ENCODE results near the gene PHF21B.
"Not testable (repeated sequence)": the region's sequence is repeated elsewhere in the genome, so short reads cannot be mapped to it uniquely, and the experiment has no call there.

The PHF21B gene

DNA sequence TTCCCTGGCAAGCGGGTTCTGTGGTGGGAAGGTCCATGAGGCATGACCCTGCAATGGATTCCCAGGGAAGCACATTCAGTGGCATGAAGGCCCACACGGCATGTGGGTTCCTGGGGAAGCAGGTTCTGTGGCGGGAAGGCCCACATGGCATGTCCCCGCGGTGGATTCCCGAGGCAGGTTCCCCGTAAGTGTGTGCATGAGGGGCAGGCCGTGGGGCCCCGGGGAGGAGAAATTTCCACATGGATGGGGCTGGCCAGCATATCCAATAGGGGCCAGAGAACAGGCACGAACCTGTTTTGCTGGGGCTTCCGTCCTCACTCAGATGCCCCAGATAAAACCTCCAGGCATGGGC lies 83.7 kb downstream of the PHF21B start:
- H3K4me3 ChIP-seq (ENCODE audit: low read depth, low read length): no peak overlapping the region
- TF ChIP-seq, protein P1, sequence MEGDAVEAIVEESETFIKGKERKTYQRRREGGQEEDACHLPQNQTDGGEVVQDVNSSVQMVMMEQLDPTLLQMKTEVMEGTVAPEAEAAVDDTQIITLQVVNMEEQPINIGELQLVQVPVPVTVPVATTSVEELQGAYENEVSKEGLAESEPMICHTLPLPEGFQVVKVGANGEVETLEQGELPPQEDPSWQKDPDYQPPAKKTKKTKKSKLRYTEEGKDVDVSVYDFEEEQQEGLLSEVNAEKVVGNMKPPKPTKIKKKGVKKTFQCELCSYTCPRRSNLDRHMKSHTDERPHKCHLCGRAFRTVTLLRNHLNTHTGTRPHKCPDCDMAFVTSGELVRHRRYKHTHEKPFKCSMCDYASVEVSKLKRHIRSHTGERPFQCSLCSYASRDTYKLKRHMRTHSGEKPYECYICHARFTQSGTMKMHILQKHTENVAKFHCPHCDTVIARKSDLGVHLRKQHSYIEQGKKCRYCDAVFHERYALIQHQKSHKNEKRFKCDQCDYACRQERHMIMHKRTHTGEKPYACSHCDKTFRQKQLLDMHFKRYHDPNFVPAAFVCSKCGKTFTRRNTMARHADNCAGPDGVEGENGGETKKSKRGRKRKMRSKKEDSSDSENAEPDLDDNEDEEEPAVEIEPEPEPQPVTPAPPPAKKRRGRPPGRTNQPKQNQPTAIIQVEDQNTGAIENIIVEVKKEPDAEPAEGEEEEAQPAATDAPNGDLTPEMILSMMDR (IDR thresholded peaks at IDR 0.05; ENCODE audit: control insufficient read depth, extremely low read depth, insufficient read depth): no peak
- no peak for DNase-seq (ENCODE audit: low read depth)

- DNase-seq (ENCODE audit: low read depth): no peak
- H3K4me3 ChIP-seq (ENCODE audit: low read depth, low read length): no peak overlapping the region
Measured at GRCh38 chr22:44925465-44926123, 84.2 kb downstream of the PHF21B start.

GRCh38 chr22:44924710-44925109 lies 85.1 kb downstream of the PHF21B start:
- DNase-seq (ENCODE audit: low read depth): no peak
- no peak overlapping the region for H3K4me3 ChIP-seq (ENCODE audit: low read depth, low read length)
- TF ChIP-seq, protein P1 (IDR thresholded peaks at IDR 0.05; ENCODE audit: control insufficient read depth, extremely low read depth, insufficient read depth): no peak

More at GRCh38 chr22:44925465-44926123, 84.2 kb downstream of the PHF21B start:
- TF ChIP-seq, protein P1 (IDR thresholded peaks at IDR 0.05; ENCODE audit: control insufficient read depth, extremely low read depth, insufficient read depth): no peak

GRCh38 chr22:44924098-44924497 lies 85.7 kb downstream of the PHF21B start:
- H3K4me3 ChIP-seq (ENCODE audit: low read depth, low read length): no peak overlapping the region
- DNase-seq (ENCODE audit: low read depth): no peak
- TF ChIP-seq, protein P1 (IDR thresholded peaks at IDR 0.05; ENCODE audit: control insufficient read depth, extremely low read depth, insufficient read depth): no peak

GRCh38 chr22:44921766-44922165 lies 88.0 kb downstream of the PHF21B start:
- DNase-seq (ENCODE audit: low read depth); H3K4me3 ChIP-seq (ENCODE audit: low read depth, low read length): not testable (repeated sequence)

GRCh38 chr22:44920183-44920582 lies 89.6 kb downstream of the PHF21B start:
- TF ChIP-seq, protein P1 (IDR thresholded peaks at IDR 0.05; ENCODE audit: control insufficient read depth, extremely low read depth, insufficient read depth): no peak
- H3K4me3 ChIP-seq (ENCODE audit: low read depth, low read length): no peak overlapping the region
- no peak for DNase-seq (ENCODE audit: low read depth)

DNA sequence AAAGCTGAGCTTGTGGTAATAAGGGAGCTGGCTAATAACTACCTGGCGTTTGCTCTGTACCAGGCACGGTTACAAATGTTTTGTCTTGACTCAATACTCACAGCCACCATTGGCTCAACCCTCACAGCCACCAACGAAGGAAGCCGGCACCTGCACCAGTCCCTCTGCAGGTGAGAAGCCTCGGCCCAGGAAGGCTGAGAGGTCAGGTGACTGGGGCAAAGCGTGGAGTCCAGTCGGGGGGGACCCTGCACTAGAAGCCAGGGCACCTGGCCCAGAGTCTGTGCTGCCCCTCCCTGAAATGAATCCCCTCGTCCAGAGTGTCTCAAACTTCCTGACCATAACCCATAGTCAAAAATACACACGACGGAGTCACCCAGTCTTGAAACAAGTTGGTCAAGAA lies 90.1 kb downstream of the PHF21B start:
- TF ChIP-seq, protein P1 (IDR thresholded peaks at IDR 0.05; ENCODE audit: control insufficient read depth, extremely low read depth, insufficient read depth): no peak
- H3K4me3 ChIP-seq (ENCODE audit: low read depth, low read length): no peak overlapping the region
- DNase-seq (ENCODE audit: low read depth): no peak
